ENCODE results near the gene C12orf42.

The C12orf42 gene

GRCh38 chr12:103495469-103496456 is at the start of gene C12orf42:
Gene C12orf42 (minus strand): TSS chr12:103495968. CDS start chr12:103478426, 17,542 bp downstream.
- peak; percentile 54 for DNase-seq (ENCODE audit: low read depth, low spot score)

- no peak for DNase-seq (ENCODE audit: low read depth, low spot score)
These were observed 46.3 kb upstream of the C12orf42 start for GRCh38 chr12:103542078-103542477.

GRCh38 chr12:103540319-103540718 is 44.6 kb upstream of the C12orf42 start:
- no peak for DNase-seq (ENCODE audit: low read depth, low spot score)

- DNase-seq (ENCODE audit: low read depth, low spot score), result no peak
These were observed 42.6 kb upstream of the C12orf42 start for GRCh38 chr12:103538397-103538796.

GRCh38 chr12:103530307-103531066 is 34.7 kb upstream of the C12orf42 start:
- DNase-seq (ENCODE audit: low read depth, low spot score), result peak; percentile 19

- peak; percentile 31 for DNase-seq (ENCODE audit: low read depth, low spot score)
These were observed 33.5 kb upstream of the C12orf42 start for GRCh38 chr12:103529306-103529705.

- DNase-seq (ENCODE audit: low read depth, low spot score), result no peak
These were observed 28.6 kb upstream of the C12orf42 start for GRCh38 chr12:103524238-103524875.

GRCh38 chr12:103523771-103524170 is 28.0 kb upstream of the C12orf42 start:
- DNase-seq (ENCODE audit: low read depth, low spot score), result no peak

GRCh38 chr12:103520686-103521215 is 25.0 kb upstream of the C12orf42 start:
- no peak for DNase-seq (ENCODE audit: low read depth, low spot score)

- DNase-seq (ENCODE audit: low read depth, low spot score), result no peak
These were observed 23.9 kb upstream of the C12orf42 start for GRCh38 chr12:103519632-103520031.

- DNase-seq (ENCODE audit: low read depth, low spot score), result no peak
These were observed 23.1 kb upstream of the C12orf42 start for GRCh38 chr12:103518899-103519298.

GRCh38 chr12:103517161-103517560 is 21.4 kb upstream of the C12orf42 start:
- DNase-seq (ENCODE audit: low read depth, low spot score), result no peak

GRCh38 chr12:103515341-103515740 is 19.6 kb upstream of the C12orf42 start:
- no peak for DNase-seq (ENCODE audit: low read depth, low spot score)

- DNase-seq (ENCODE audit: low read depth, low spot score), result no peak
These were observed 18.1 kb upstream of the C12orf42 start for GRCh38 chr12:103513875-103514274.

GRCh38 chr12:103505371-103506236 is 9.8 kb upstream of the C12orf42 start:
- DNase-seq (ENCODE audit: low read depth, low spot score), result peak; percentile 40

GRCh38 chr12:103504606-103505005 is 8.8 kb upstream of the C12orf42 start:
- no peak for DNase-seq (ENCODE audit: low read depth, low spot score)

- DNase-seq (ENCODE audit: low read depth, low spot score), result peak; percentile 9
These were observed 8.0 kb upstream of the C12orf42 start for GRCh38 chr12:103503546-103504480.

GRCh38 chr12:103501447-103501846 is 5.7 kb upstream of the C12orf42 start:
- no peak for DNase-seq (ENCODE audit: low read depth, low spot score)

GRCh38 chr12:103499571-103499970 is 3.8 kb upstream of the C12orf42 start:
- DNase-seq (ENCODE audit: low read depth, low spot score), result no peak

- DNase-seq (ENCODE audit: low read depth, low spot score), result no peak
These were observed 3.2 kb upstream of the C12orf42 start for GRCh38 chr12:103498990-103499389.
